Omental fat pad (tissue), 4 donors: ENCODE data around the gene PDIA2. TPM values are rescaled to one million over a fixed set of nuclear protein-coding genes. Genes with fewer than 3 reads are reported as not detected.
"Not testable (repeated sequence)": the region's sequence is repeated elsewhere in the genome, so short reads cannot be mapped to it uniquely, and the experiment has no call there.

Experiments
- ATAC-seq: fragments of 150-250 bp; one replicate; pipeline ENCODE4 v1.9.1; 2016; ENCODE audit warnings: mild to moderate bottlenecking, moderate library complexity; ENCODE audit not compliant: low FRiP score
- DNase-seq: peaks from one replicate; pipeline ENCODE4 v3.0.0-alpha.2; 2019; ENCODE audit warnings: low spot score
- total RNA-seq, 4 donors: library from RNA; depleted of rRNA; stranded (reverse); fragments of >200 nt; gene quantifications; one replicate each; pipeline ENCODE4 v1.1.0, GENCODE V29; 2016
- TF ChIP-seq, protein P1 (sequence below), 3 donors: fragments of 450-650 bp; IDR thresholded peaks; one replicate each; pipeline ENCODE4 v1.5.1; 2016 to 2017; ENCODE audit warnings: antibody characterized with exemption in 3 of 3, mild to moderate bottlenecking in 3 of 3, moderate library complexity in 2 of 3

PDIA2 gene
- total RNA-seq, 4 donors from 2014 or later: 1.5 to 5.3 (median 2.7) TPM; not detected in 1

DNA sequence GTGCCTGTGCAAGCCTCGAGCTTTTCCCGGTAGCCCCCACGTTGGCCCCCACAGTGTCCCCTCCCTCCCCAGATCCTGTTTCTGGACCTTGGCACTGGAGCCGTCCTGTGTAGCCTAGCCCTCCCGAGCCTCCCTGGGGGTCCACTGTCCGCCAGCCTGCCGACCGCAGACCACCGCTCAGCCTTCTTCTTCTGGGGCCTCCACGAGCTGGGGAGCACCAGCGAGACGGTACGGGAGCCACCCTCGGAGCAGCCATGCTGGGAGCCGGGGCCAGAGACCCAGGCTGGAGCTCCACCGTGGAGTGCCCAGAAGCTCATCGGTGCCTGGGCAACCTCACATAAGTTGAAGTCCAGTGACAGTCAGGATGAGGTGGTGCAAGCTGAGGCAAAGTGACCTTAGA, 19.0 kb upstream of the PDIA2 start:
- ATAC-seq (no peak), DNase-seq (no peak)
- TF ChIP-seq, protein P1, sequence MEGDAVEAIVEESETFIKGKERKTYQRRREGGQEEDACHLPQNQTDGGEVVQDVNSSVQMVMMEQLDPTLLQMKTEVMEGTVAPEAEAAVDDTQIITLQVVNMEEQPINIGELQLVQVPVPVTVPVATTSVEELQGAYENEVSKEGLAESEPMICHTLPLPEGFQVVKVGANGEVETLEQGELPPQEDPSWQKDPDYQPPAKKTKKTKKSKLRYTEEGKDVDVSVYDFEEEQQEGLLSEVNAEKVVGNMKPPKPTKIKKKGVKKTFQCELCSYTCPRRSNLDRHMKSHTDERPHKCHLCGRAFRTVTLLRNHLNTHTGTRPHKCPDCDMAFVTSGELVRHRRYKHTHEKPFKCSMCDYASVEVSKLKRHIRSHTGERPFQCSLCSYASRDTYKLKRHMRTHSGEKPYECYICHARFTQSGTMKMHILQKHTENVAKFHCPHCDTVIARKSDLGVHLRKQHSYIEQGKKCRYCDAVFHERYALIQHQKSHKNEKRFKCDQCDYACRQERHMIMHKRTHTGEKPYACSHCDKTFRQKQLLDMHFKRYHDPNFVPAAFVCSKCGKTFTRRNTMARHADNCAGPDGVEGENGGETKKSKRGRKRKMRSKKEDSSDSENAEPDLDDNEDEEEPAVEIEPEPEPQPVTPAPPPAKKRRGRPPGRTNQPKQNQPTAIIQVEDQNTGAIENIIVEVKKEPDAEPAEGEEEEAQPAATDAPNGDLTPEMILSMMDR (IDR thresholded peaks at IDR 0.05): no peak

DNA sequence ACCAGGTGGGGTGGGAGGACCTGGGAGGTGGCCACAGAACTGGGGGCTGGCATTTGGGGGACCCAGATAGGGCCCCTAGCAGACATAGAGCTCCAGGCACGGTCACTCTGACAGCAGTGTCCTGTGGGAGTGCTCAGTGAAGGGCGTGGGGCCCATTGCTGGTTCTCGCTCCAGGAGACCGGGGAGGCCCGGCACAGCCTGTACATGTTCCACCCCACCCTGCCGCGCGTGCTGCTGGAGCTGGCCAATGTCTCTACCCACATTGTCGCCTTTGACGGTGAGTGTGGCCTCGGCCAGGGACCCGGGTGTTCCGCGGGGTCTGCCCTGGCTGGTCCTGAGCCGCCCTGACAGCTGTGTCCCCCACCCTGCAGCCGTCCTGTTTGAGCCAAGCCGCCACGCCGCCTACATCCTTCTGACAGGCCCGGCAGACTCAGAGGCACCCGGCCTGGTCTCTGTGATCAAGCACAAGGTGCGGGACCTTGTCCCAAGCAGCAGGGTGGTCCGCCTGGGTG, 18.5 kb upstream of the PDIA2 start:
- no peak for DNase-seq
- ATAC-seq: no peak
- TF ChIP-seq, protein P1 (IDR thresholded peaks at IDR 0.05): no peak

DNA sequence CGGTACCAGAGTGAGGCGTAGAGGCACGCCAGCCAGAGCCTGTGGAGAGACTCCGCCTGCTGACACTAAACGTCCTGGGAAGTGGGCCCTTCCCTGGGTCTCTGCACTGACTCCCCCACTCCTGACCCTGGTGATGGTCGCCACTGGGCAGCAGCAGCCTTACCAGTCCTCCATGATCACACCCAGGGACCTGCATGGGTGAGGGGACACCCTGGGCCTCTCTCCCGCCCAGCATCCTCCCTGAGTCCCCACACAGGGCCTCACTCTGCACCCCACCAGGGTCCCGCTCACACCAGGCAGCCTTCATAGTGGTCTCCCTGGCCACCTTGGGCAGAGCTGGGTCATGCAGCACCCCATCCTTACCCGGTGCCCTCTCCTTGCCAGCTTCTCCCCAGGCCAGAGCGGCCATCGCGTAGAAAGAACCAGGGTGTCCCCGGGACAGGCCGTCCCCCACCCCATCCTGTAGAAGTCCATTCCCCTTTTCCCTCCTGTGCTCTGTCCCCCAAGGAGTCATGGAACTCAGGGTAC, 17.9 kb upstream of the PDIA2 start:
- DNase-seq (no peak), ATAC-seq (no peak)
- TF ChIP-seq, protein P1 (IDR thresholded peaks at IDR 0.05): no peak

DNA sequence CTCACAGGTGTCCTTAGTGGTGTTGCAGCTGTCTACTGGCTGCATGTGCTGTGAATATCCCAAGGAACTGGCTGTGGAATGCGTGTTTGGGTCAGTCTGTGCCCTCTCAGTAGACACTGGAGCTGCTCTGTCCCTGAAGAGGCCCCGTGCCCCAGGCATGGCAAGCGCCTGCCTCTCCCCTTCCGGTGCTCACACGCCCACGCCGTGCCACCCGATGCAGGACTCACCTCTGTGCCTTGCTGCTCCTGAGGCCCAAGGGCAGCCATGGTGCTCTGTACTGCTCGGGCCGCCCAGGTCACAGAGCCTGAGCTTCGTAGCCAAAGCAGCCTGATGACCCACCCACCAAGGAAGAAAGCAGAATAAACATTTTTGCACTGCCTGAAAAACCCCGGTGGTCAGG, 17.3 kb upstream of the PDIA2 start:
- no peak for DNase-seq
- TF ChIP-seq, protein P1 (IDR thresholded peaks at IDR 0.05): no peak
- no peak for ATAC-seq

DNA sequence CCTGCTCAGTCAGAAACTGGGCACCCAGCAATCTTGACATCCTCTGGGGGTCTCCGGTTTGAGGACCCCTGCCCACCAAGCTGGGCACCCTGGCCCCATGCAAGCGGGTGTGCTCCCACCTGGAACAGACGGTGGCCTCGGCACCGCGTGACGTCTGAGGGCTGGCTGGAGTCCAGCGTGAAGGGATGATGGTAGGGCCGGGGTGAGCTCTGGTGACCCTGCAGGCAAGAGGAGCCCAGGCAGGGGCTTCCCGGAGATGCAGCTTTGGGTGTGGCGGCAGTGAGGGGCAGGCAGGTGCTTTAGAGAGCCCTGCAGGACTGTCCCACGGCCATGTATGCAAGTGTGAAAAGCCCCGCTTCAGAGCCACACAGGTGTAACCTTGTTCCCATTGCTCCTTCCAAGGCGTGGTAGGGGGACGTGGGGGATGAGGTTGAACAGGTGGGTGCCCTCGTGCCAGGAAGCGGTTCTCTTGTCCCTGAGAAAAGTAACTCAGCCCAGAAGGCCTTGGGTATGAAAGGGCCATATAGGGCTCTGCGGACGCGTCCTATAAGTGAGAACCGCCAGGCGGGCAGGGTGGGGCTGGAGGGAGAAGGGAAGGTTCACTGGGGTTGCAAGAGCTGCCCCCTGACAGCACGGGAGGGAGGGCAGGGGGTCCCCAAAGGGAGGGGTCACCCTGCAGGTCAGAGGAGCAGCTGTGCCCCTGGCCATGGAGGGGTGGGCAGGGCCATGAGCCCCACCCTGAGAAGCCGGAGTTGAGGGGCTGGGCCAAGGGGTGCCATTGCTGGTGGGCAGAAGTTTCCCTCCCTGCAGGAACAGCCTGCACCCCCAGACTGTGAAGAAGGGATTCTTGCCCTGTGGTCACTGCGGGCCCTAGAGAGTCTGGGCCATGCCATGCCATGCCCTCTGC, 16.5 kb upstream of the PDIA2 start:
- TF ChIP-seq, protein P1 (IDR thresholded peaks at IDR 0.05): no peak
- DNase-seq: no peak
- no peak for ATAC-seq

DNA sequence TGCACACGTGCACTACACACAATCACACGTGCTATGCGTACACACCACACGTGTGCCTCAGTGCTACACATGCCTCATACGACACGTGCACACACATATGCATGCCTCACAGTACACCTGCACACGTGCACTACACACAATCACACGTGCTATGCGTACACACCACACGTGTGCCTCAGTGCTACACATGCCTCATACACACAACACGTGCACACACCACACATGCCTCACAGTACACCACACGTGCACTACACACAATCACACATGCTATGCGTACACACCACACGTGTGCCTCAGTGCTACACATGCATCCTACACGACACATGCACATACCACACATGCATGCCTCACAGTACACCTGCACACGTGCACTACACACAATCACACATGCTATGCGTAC, 15.4 kb upstream of the PDIA2 start:
- not testable (repeated sequence) for DNase-seq, ATAC-seq

DNA sequence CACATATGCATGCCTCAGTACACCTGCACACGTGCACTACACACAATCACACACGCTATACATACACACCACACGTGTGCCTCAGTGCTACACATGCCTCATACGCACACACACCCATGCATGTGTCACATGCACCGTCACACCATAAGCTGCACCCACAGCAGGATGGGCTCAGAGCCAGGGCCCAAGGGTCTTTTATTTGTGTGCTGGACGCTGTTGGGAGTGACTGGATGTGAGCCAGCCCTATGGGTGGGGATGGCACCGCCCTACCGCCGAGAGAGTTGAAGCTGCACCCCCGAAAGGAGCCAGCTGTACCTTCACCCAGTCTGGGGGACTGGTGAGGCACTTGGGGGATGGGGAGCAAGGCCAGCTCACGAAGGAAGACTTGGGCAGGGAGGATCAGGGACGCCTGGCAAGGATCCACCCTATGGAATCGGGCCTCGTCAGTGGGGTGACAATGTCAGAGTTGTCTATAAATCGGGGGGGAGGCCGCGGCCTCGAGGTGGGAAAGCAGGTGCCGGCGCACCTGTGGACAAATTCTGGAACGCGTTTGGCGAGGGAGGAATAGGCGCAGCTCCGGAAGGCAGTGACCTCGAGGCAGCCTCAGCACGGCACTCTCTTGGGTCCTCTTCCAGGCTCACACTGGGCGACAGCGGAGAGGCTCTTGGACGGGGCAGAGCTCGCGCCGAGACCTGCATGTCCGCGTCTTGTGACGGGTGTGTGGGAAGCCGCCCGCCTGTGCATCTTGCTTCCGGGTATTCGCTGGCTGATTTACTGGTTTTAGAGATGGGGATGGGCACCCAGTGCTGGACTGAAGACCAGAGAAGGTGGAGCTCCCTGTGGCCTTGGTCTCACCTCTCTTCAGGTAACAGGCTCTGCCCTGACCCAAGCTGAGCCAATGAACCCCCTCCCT, 14.6 kb upstream of the PDIA2 start:
- ATAC-seq: no peak
- no peak for DNase-seq
- TF ChIP-seq, protein P1 (IDR thresholded peaks at IDR 0.05): no peak
